Neural progenitor cell (in vitro differentiated cells): ENCODE measurements around the gene PLCG1.

Experiments used
- CTCF ChIP-seq: fragments of 200-600 bp; sonication (generic); IDR thresholded peaks from 2 replicates; pipeline ENCODE4 v1.5.1; 2017; ENCODE audit warnings: antibody characterized with exemption, mild to moderate bottlenecking
- EZH2 ChIP-seq: fragments of 200-600 bp; sonication (generic); IDR thresholded peaks from 2 replicates; pipeline ENCODE4 v1.6.1; 2017; ENCODE audit warnings: antibody characterized with exemption, mild to moderate bottlenecking, moderate library complexity

GRCh38 chr20:41110930-41111577 is 26.3 kb upstream of the PLCG1 start:
- TF ChIP-seq CTCF (no peak), EZH2 (no peak)
